ENCODE measurements around the gene DRD1.

- TF ChIP-seq, protein P1, sequence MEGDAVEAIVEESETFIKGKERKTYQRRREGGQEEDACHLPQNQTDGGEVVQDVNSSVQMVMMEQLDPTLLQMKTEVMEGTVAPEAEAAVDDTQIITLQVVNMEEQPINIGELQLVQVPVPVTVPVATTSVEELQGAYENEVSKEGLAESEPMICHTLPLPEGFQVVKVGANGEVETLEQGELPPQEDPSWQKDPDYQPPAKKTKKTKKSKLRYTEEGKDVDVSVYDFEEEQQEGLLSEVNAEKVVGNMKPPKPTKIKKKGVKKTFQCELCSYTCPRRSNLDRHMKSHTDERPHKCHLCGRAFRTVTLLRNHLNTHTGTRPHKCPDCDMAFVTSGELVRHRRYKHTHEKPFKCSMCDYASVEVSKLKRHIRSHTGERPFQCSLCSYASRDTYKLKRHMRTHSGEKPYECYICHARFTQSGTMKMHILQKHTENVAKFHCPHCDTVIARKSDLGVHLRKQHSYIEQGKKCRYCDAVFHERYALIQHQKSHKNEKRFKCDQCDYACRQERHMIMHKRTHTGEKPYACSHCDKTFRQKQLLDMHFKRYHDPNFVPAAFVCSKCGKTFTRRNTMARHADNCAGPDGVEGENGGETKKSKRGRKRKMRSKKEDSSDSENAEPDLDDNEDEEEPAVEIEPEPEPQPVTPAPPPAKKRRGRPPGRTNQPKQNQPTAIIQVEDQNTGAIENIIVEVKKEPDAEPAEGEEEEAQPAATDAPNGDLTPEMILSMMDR (IDR thresholded peaks at IDR 0.05): no peak
- no peak for TF ChIP-seq POLR2A (IDR thresholded peaks at IDR 0.05)
Observed at GRCh38 chr5:175444905-175445456, 999 bp upstream of the DRD1 start.

All from Peyer's patch (tissue), 4 donors.